Testis (tissue), 2 donors: Measurements from ENCODE around the gene VMP1.

Experiments
- CTCF ChIP-seq, 3 experiments: fragments of 450-650 bp in 2 of 3; fragments of 200-600 bp in 1 of 3; sonication (generic) in 1 of 3; IDR thresholded peaks; one replicate each; pipeline ENCODE4 v1.5.1; 2016 to 2019; ENCODE audit warnings: antibody characterized with exemption in 3 of 3, mild to moderate bottlenecking in 2 of 3, moderate library complexity in 1 of 3
- POLR2A ChIP-seq: fragments of 450-650 bp; IDR thresholded peaks from one replicate; pipeline ENCODE4 v1.6.1; 2017; ENCODE audit warnings: antibody characterized with exemption, mild to moderate bottlenecking, moderate library complexity

GRCh38 chr17:59698143-59698542 is 9.3 kb upstream of the VMP1 start:
- TF ChIP-seq CTCF (IDR thresholded peaks at IDR 0.05) (no peak), POLR2A (no peak)
